GM19351 (cell line): Measurements from ENCODE around the gene CHRND.
"Not testable (repeated sequence)": the region's sequence is repeated elsewhere in the genome, so short reads cannot be mapped to it uniquely, and the experiment has no call there.

Experiments
- ATAC-seq: cut with Tn5 transposase; IDR thresholded peaks from one replicate; pipeline ENCODE4 v1.9.1; 2021; ENCODE audit warnings: mild to moderate bottlenecking, moderate library complexity; ENCODE audit not compliant: unreplicated experiment

CHRND gene

DNA sequence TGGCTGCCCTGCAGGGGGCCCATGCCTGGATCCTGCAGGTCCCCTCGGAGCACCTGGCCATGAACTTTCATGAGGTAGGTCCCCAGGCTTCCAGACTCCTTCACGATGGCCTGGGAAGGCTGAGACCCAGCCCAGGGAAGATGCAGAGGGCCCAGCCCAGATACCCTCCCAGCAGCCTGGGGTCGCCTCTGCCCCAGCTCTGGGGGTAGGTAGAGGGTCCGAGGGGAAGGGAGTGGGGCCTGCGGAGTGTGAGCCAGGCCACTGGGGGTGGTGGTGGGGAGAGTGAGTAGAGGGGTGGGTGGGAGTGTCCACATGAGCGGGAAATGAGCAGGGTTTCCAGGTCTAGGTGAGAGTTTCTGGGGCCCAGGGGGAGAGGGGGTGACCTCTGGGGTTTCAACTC is 1.2 kb upstream of the CHRND start:
- no peak for ATAC-seq

DNA sequence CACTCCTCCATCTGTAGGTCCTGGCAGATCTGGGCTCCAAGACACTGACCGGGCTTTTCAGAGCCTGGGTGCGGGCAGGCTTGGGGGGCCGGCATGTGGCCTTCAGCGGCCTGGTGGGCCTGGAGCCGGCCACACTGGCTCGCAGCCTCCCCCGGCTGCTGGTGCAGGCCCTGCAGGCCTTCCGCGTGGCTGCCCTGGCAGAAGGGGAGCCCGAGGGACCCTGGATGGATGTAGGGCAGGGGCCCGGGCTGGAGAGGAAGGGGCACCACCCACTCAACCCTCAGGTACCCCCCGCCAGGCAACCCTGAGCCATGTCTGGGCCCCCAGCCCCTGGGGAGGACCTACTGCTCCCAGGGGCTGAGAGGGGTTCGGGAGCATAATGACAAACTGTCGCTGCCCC is 761 bp upstream of the CHRND start:
- ATAC-seq = no peak

- ATAC-seq = no peak
Measured at GRCh38 chr2:232526372-232526941, 497 bp downstream of the CHRND start.

GRCh38 chr2:232527905-232528470 is 2.0 kb downstream of the CHRND start:
- no peak for ATAC-seq

DNA sequence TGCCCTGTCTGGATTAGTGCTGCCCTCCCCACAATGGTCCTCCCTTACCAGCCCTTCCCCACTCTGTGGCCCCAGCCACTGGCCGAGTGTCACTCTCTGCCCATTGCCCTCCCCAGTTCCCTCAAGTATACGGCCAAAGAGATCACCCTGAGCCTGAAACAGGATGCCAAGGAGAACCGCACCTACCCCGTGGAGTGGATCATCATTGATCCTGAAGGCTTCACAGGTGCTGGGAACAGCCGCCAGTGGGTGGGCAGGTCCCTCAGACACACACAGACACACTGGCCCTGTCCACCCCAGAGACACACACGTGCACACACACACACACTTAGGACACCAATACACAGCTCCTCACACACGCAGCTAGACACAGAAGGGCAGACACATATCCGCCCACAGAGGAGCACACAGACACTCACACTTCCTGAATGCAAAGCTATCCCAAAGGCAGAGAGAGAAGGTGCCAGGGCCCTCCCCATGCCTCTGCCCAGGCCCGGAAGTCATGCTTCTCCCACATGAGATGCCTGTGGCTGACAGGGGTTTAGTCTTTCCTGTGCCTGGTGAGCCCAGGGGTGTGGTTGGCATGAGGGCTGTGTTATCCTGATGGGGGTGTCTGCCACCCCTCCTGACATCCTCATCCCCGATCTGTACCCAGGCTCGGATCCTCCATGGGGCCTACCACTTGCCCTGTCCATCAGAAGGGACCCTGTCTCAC is 2.9 kb downstream of the CHRND start:
- ATAC-seq = no peak

GRCh38 chr2:232529806-232530547 is 4.0 kb downstream of the CHRND start:
- no peak for ATAC-seq

DNA sequence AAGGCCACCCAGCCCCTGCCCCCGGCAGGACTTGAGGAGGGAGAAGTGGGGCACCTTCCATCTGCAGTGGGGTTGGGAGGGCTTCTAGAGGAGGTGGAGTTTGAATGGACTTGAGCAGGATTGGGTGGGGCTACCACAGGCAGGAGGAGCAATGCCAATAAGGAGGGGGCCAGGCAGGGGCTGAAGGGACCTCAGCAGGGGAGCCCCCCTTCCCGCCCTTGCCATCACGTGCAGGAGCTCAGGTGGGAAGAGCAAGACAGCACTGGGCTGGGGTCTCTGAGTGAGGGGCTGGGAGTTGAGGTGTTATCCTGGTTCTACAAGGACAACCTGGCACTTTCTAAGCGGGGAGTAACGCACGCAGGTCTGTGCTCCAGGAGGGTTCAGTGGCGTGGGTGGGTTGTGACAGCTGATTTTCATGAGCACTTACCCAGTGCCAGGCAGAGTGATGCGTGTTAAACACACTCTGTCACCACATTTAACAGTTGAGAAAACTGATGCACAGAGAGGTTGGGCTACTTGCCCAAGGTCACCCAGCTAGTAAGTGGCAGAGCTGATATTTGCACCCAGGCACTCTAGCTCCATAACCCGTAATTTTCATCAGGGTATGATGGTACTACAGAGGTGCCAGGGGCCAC is 4.8 kb downstream of the CHRND start:
- ATAC-seq = no peak

DNA sequence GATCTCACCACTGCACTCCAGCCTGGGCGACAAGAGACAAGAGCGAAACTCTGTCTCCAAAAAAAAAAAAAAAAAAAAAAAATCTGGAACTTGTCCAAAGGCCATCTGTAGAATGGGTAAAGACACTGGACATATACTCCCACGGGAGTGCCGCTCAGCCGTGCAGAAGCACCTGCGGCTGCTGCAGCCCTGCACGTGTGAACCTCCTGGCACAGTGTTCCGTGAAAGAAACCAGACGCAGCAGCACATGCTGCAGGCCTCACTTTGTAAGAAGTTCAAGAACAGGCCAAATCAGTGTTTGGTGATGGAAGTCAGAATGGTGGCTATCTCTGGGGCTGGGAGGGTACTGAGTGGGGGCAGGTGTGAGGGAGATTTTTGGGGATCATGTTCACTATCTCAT is 6.5 kb downstream of the CHRND start:
- no peak for ATAC-seq

- ATAC-seq = not testable (repeated sequence)
Measured at GRCh38 chr2:232532821-232533220, 6.9 kb downstream of the CHRND start.

GRCh38 chr2:232533944-232534710 is 8.2 kb downstream of the CHRND start:
- no peak for ATAC-seq

DNA sequence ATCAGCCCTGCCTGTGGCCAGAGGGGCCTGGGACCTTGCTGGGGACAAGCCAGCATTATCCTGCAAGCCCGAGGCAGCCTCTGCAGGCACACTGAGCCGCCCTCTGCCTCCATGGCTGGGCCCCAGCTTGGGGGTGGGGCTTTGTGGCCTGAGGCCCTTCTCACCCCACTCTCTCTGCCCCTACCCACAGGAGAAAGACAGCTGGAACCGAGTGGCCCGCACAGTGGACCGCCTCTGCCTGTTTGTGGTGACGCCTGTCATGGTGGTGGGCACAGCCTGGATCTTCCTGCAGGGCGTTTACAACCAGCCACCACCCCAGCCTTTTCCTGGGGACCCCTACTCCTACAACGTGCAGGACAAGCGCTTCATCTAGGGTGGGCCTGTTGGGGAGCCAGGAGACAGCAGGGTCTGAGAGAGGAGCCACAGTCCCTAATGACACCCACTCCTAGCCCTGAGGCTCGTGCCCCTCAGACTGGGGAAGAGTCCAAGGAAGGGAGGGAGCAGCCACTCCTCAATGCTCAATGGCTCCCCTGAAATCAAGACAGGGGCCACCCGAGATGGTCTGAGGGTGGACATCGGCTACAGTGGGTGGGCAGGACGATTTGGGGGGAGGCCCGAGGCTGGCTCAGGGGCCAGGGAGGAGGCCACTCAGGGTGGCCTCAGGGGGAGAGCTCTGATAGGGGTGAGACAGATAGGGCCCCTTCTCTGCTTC is 9.1 kb downstream of the CHRND start:
- no peak for ATAC-seq

DNA sequence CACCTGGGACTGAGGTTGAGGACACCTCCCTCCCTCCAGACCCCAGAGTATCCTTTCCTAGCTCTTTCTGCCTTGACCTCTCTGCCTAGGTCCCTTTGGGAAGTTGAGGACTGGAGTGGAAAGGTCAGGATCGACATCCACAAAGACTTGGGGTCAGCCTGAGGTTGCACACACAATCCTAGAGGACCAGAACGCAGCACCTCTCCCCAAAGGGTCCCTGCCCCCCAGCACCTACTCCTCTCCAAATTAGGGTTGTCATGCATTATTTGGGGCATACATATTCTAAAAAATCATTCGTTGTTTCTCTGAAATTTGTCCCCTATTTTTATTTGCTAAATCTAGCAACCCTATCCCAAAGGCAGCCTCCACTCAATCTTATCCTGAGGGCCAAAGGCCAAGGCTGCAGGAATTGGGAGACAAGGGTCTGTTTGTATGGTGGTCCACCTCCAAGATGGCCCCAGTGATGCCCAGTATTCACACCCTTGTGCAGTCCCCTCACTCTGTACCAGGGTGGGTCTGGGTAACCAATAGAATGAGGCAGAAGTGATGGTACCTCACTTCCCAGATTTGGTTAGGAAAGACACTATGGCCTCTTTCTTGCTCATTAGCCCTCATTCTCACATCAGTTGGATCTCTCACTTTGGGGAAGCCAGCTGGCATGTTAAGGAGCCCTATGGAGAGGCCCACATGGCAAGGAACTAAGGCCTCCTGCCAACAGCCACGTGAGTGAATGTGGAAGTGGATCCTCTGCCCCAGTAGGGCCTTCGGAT is 10.0 kb downstream of the CHRND start:
- ATAC-seq = no peak

DNA sequence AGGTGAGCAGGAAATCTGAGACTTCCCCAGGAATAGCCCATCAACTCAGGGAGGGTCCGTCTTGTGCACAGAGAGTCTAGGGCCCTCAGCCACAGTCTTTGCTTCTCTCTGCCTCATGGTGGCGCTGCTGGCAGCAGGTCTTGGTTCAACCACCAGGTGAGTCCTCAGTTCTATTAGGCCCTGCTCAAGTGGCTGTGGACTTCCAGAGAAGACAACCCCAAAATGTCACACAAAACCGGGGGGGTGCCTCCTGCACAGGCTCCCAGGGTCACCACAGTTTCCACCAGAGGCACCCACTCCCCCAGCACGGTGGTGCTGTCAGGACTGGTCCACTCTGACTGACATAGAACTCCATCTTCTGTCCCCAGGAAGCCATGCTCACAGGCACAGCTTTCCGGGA is 11.1 kb downstream of the CHRND start:
- ATAC-seq = no peak

DNA sequence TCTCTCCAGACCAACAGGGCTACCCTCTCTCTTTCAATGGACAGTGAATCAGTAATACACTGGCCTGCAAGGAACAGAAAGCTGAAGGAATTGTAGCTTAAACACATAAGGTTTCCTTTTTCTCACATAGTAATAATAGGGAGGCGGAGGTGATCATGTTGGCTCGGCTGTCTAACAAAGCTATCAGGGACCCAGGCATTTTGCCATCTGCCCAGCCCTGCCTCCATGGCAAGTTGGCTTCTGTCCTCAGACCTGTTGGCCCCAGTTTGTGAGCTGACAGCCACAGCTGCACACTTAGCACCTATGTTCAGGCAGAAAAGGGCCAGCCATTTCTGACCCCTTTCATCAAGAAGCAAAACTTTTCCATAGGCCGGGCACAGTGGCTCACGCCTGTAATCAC is 11.5 kb downstream of the CHRND start:
- ATAC-seq = no peak

- no peak for ATAC-seq
Measured at GRCh38 chr2:232538671-232539070, 12.7 kb downstream of the CHRND start.

GRCh38 chr2:232539298-232540231 is 13.6 kb downstream of the CHRND start, which contains the start of gene CHRNG:
TSS of gene CHRNG (plus strand) at chr2:232539692. CDS start at chr2:232539748, 56 bp downstream.
- no peak for ATAC-seq

GRCh38 chr2:232540441-232541041 is 14.6 kb downstream of the CHRND start:
- no peak for ATAC-seq
